OCI-LY7 (cell line): ENCODE results near the gene SLC44A4. TPM values are rescaled to one million over a fixed set of nuclear protein-coding genes. Genes with fewer than 3 reads are reported as not detected.

ENCODE experiments used
- BruUV-seq: library from RNA; stranded (reverse); fragments of 400-500 nt; replicated peaks from 2 replicates; lab custom pipeline; 2021; lab: Mats Ljungman, UMichigan
- CTCF ChIA-PET: fragments of 300-600 bp; sonication (Branson Sonifier 250); formaldehyde crosslinking; loops from one replicate; lab custom pipeline; 2022; ENCODE audit warnings: antibody characterized with exemption; ENCODE audit not compliant: unreplicated experiment; lab: Charles Lee
- POLR2A ChIA-PET: fragments of 300-600 bp; sonication (Branson Sonifier 250); formaldehyde crosslinking; loops from one replicate; lab custom pipeline; 2022; ENCODE audit warnings: antibody characterized with exemption; lab: Charles Lee
- DNase-seq: peaks from one replicate; pipeline ENCODE4 v3.0.0-alpha.2; 2015; ENCODE audit warnings: low spot score
- H2AFZ ChIP-seq: fragments of 200-600 bp; sonication (generic), shearing (Covaris generic); 2 replicates; pipeline ENCODE4 v1.6.1; 2014; ENCODE audit warnings: mild to moderate bottlenecking, antibody characterized with exemption, low read length, moderate library complexity
- H3K27ac ChIP-seq: fragments of 200-600 bp; sonication (generic); 2 replicates; pipeline ENCODE4 v1.5.1; 2014; ENCODE audit warnings: mixed run types, low read depth, mild to moderate bottlenecking, moderate library complexity, low read length, inconsistent platforms; ENCODE audit not compliant: poor library complexity, severe bottlenecking
- H3K36me3 ChIP-seq: fragments of 200-600 bp; sonication (generic); 2 replicates; pipeline ENCODE4 v1.6.1; 2014; ENCODE audit warnings: mild to moderate bottlenecking, antibody characterized with exemption, low read length, moderate library complexity, mixed read lengths; ENCODE audit not compliant: insufficient read depth
- H3K4me1 ChIP-seq: fragments of 200-600 bp; sonication (generic); 2 replicates; pipeline ENCODE4 v1.5.1; 2014; ENCODE audit warnings: mild to moderate bottlenecking, low read length; ENCODE audit not compliant: insufficient read depth, poor library complexity, severe bottlenecking
- H3K4me2 ChIP-seq: fragments of 200-600 bp; sonication (generic); 2 replicates; pipeline ENCODE4 v1.6.1; 2014; ENCODE audit warnings: mild to moderate bottlenecking, low read length
- H3K4me3 ChIP-seq: fragments of 200-600 bp; sonication (generic); 2 replicates; pipeline ENCODE4 v1.5.1; 2014; ENCODE audit warnings: mild to moderate bottlenecking, low read depth, low read length; ENCODE audit not compliant: poor library complexity, severe bottlenecking
- H3K79me2 ChIP-seq: fragments of 200-600 bp; sonication (generic); 2 replicates; pipeline ENCODE4 v1.6.1; 2016; ENCODE audit warnings: low read depth, mild to moderate bottlenecking, low read length, moderate library complexity, mixed read lengths; ENCODE audit not compliant: insufficient read depth
- H3K9me2 ChIP-seq: fragments of 200-600 bp; sonication (generic); 2 replicates; pipeline ENCODE4 v1.6.1; 2016; ENCODE audit warnings: mild to moderate bottlenecking, low read length, mixed read lengths; ENCODE audit not compliant: insufficient read depth
- H3K9me3 ChIP-seq: fragments of 200-600 bp; sonication (generic); 2 replicates; pipeline ENCODE4 v1.6.1; 2014; ENCODE audit warnings: mild to moderate bottlenecking, mixed run types, low read length, mixed read lengths
- H4K20me1 ChIP-seq: fragments of 200-600 bp; sonication (generic); 2 replicates; pipeline ENCODE4 v1.6.1; 2014; ENCODE audit warnings: mild to moderate bottlenecking, antibody characterized with exemption, low read length, moderate library complexity, mixed read lengths; ENCODE audit not compliant: insufficient read depth
- EZH2phosphoT487 ChIP-seq: fragments of 200-600 bp; sonication (generic); IDR thresholded peaks from 2 replicates; pipeline ENCODE4 v1.6.1; 2018; ENCODE audit warnings: low read depth, borderline replicate concordance, mild to moderate bottlenecking, mixed run types, antibody characterized with exemption, low read length, moderate library complexity, mixed read lengths
- intact Hi-C: fragments of 100-400 bp; cut with micrococcal nuclease; formaldehyde crosslinking; loops from one replicate; pipeline ENCODE4 v1.10.0; 2022; ENCODE audit not compliant: unreplicated experiment
- total RNA-seq, 2 experiments: library from RNA; depleted of rRNA in 1 of 2; stranded (reverse); fragments of >200 nt in 1 of 2; shearing (Covaris generic) in 1 of 2; gene quantifications; 2 replicates each; pipeline ENCODE4 v1.2.3, GENCODE V29; 2014 to 2022
- TF ChIP-seq, protein P1 (sequence below): fragments of 200-600 bp; sonication (generic); conservative IDR thresholded peaks from 2 replicates; pipeline ENCODE4 v1.5.1; 2014; ENCODE audit warnings: mild to moderate bottlenecking, antibody characterized with exemption, low read length, moderate library complexity, mixed read lengths

SLC44A4 gene
- total RNA-seq, 2 experiments from 2014 or later, result not detected

DNA sequence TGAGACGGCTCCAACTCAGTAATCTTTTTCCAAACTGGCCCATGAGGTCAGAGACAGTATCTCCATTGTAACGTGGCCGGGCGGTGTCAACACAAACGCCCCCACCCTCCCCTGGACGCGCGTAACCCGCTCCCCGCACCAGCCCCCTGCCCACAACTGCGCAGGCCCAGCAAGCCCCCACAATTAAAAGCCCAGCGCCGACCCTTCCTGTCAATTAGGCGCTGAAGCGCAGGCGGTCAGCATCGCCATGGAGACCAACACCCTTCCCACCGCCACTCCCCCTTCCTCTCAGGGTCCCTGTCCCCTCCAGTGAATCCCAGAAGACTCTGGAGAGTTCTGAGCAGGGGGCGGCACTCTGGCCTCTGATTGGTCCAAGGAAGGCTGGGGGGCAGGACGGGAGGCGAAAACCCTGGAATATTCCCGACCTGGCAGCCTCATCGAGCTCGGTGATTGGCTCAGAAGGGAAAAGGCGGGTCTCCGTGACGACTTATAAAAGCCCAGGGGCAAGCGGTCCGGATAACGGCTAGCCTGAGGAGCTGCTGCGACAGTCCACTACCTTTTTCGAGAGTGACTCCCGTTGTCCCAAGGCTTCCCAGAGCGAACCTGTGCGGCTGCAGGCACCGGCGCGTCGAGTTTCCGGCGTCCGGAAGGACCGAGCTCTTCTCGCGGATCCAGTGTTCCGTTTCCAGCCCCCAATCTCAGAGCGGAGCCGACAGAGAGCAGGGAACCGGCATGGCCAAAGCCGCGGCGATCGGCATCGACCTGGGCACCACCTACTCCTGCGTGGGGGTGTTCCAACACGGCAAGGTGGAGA, 63.6 kb downstream of the SLC44A4 start, which contains the start of the genes HSPA1A and HSPA1L:
Gene HSPA1A, plus strand, starts transcription at position 519 of the 814 bp plus-strand sequence. Its CDS starts 214 bp downstream, at position 733.
Gene HSPA1L, minus strand, starts transcription at position 259 of the 814 bp plus-strand sequence. CDS start 3,311 bp downstream, outside the sequence.
- Histone ChIP-seq H3K9me2 (no peaks in the 10 kb centered on the region), H3K79me2 (no peaks in the 10 kb centered on the region), H2AFZ (no peak within 1 kb of the TSS), H3K4me3 (no peak within 1 kb of the TSS), H4K20me1 (no peaks in the 10 kb centered on the region), H3K27ac (no peak within 1 kb of the TSS), H3K9me3 (no peaks in the 10 kb centered on the region), H3K36me3 (no peaks in the 10 kb centered on the region), H3K4me1 (peaks cover 13% of the 10 kb centered on the region), H3K4me2 (no peak within 1 kb of the TSS)
- BruUV-seq, result no TSS peak
- DNase-seq, result no peak
- POLR2A ChIA-PET, result interaction anchor here (0.8 kb wide), 2 partner anchors 9 to 313 kb away, joined by 3 to 4 read pairs; partner anchors contain the start of gene LSM2
- no peak for TF ChIP-seq EZH2phosphoT487
- TF ChIP-seq, protein P1, sequence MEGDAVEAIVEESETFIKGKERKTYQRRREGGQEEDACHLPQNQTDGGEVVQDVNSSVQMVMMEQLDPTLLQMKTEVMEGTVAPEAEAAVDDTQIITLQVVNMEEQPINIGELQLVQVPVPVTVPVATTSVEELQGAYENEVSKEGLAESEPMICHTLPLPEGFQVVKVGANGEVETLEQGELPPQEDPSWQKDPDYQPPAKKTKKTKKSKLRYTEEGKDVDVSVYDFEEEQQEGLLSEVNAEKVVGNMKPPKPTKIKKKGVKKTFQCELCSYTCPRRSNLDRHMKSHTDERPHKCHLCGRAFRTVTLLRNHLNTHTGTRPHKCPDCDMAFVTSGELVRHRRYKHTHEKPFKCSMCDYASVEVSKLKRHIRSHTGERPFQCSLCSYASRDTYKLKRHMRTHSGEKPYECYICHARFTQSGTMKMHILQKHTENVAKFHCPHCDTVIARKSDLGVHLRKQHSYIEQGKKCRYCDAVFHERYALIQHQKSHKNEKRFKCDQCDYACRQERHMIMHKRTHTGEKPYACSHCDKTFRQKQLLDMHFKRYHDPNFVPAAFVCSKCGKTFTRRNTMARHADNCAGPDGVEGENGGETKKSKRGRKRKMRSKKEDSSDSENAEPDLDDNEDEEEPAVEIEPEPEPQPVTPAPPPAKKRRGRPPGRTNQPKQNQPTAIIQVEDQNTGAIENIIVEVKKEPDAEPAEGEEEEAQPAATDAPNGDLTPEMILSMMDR, result no peak
- CTCF ChIA-PET, result no interaction called here
- intact Hi-C loops, result loop anchor here (10.0 kb wide), 1 partner anchor 1580 kb away; the partner anchor contains the start of gene KIFC1

DNA sequence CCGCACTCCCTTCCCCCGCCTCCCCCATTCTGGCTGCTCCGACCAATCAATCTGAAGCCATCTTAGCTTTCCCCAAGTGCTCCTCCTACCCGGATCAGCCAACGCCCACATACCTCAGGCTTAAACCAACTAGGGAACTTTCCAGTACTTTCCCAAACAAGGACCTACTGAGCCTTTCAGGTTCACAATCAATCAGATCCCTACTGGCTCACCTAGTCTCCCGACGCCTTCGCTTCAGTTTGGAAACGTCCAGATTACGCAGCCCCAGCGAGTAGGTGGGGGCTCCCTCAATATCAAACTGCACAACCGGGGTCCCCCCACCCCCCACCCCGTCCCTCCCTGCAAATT, 64.1 kb downstream of the SLC44A4 start:
- CTCF ChIA-PET, result no interaction called here
- H3K36me3 ChIP-seq, result no peaks in the 10 kb centered on the region
- no peak overlapping the region for H3K4me2 ChIP-seq
- POLR2A ChIA-PET, result interaction anchor here (0.8 kb wide), 2 partner anchors 8 to 314 kb away, joined by 3 to 4 read pairs; partner anchors contain the start of gene LSM2
- H2AFZ ChIP-seq, result no peak overlapping the region
- no peak for DNase-seq
- TF ChIP-seq, protein P1, result no peak
- TF ChIP-seq EZH2phosphoT487, result no peak
- H4K20me1 ChIP-seq, result no peaks in the 10 kb centered on the region
- peaks cover 13% of the 10 kb centered on the region for H3K4me1 ChIP-seq
- no peak overlapping the region for H3K27ac ChIP-seq
- intact Hi-C loops, result loop anchor here (10.0 kb wide), 1 partner anchor 1580 kb away; the partner anchor contains the start of gene KIFC1
- H3K4me3 ChIP-seq, result no peak overlapping the region
- no peaks in the 10 kb centered on the region for H3K9me2 ChIP-seq
- no peaks in the 10 kb centered on the region for H3K79me2 ChIP-seq
- no TSS peak for BruUV-seq
- H3K9me3 ChIP-seq, result no peaks in the 10 kb centered on the region
